IPS-18a (cell line): ENCODE measurements around the gene MAP3K2.

Experiments used
- H3K27ac ChIP-seq: one replicate; pipeline ENCODE4 v1.5.1; 2013; ENCODE audit warnings: low read length
- H3K27me3 ChIP-seq: one replicate; pipeline ENCODE4 v1.6.1; 2013; ENCODE audit warnings: mild to moderate bottlenecking, low read length; ENCODE audit not compliant: control insufficient read depth, insufficient read depth
- H3K36me3 ChIP-seq: one replicate; pipeline ENCODE4 v1.6.1; 2013; ENCODE audit warnings: low read depth, low read length; ENCODE audit not compliant: control insufficient read depth
- H3K4me1 ChIP-seq: one replicate; pipeline ENCODE4 v1.6.1; 2013; ENCODE audit warnings: low read depth, low read length; ENCODE audit not compliant: control insufficient read depth
- H3K4me3 ChIP-seq: one replicate; pipeline ENCODE4 v1.5.1; 2013; ENCODE audit warnings: low read length
- H3K9ac ChIP-seq: one replicate; pipeline ENCODE4 v1.6.1; 2013; ENCODE audit warnings: mild to moderate bottlenecking, low read length, moderate library complexity
- H3K9me3 ChIP-seq: one replicate; pipeline ENCODE4 v1.6.1; 2013; ENCODE audit warnings: low read depth, low read length; ENCODE audit not compliant: control insufficient read depth

The MAP3K2 gene

DNA sequence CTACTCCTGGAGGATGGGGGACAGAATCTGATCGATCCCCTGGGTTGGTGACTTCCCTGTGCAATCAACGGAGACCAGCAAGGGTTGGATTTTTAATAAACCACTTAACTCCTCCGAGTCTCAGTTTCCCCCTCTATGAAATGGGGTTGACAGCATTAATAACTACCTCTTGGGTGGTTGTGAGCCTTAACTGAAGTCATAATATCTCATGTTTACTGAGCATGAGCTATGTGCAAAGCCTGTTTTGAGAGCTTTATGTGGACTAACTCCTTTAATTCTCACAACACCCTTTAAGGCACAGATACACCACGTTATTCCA is 31.3 kb upstream of the MAP3K2 start:
- no peaks in the 10 kb centered on the region for H3K36me3 ChIP-seq
- H3K27ac ChIP-seq = no peak overlapping the region
- H3K4me3 ChIP-seq = no peak overlapping the region
- no peaks in the 10 kb centered on the region for H3K4me1 ChIP-seq
- no peak overlapping the region for H3K9ac ChIP-seq
- no peaks in the 10 kb centered on the region for H3K9me3 ChIP-seq
- peaks cover 85% of the 10 kb centered on the region for H3K27me3 ChIP-seq

DNA sequence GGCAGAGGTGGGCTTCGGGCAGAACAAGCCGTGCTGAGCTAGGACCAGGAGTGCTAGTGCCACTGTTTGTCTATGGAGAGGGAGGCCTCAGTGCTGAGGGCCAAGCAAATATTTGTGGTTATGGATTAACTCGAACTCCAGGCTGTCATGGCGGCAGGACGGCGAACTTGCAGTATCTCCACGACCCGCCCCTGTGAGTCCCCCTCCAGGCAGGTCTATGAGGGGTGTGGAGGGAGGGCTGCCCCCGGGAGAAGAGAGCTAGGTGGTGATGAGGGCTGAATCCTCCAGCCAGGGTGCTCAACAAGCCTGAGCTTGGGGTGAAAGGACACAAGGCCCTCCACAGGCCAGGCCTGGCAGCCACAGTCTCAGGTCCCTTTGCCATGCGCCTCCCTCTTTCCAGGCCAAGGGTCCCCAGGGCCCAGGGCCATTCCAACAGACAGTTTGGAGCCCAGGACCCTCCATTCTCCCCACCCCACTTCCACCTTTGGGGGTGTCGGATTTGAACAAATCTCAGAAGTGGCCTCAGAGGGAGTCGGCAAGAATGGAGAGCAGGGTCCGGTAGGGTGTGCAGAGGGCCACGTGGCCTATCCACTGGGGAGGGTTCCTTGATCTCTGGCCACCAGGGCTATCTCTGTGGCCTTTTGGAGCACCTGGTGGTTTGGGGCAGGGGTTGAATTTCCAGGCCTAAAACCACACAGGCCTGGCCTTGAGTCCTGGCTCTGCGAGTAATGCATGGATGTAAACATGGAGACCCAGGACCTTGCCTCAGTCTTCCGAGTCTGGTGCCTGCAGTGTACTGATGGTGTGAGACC is 30.7 kb upstream of the MAP3K2 start, which contains the start of gene PROC:
Gene PROC, plus strand, starts transcription at position 128 of the 812 bp plus-strand sequence. CDS start 1,516 bp downstream, outside the sequence.
- Histone ChIP-seq H3K36me3 (no peaks in the 10 kb centered on the region), H3K4me3 (no peak within 1 kb of the TSS), H3K4me1 (no peaks in the 10 kb centered on the region), H3K9ac (no peak within 1 kb of the TSS), H3K9me3 (no peaks in the 10 kb centered on the region), H3K27me3 (peaks cover 80% of the 10 kb centered on the region), H3K27ac (no peak within 1 kb of the TSS)

DNA sequence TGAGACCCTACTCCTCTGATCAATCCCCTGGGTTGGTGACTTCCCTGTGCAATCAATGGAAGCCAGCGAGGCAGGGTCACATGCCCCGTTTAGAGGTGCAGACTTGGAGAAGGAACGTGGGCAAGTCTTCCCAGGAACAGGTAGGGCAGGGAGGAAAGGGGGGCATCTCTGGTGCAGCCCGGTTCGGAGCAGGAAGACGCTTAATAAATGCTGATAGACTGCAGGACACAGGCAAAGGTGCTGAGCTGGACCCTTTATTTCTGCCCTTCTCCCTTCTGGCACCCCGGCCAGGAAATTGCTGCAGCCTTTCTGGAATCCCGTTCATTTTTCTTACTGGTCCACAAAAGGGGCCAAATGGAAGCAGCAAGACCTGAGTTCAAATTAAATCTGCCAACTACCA is 29.6 kb upstream of the MAP3K2 start:
- Histone ChIP-seq H3K9me3 (no peaks in the 10 kb centered on the region), H3K27me3 (peaks cover 69% of the 10 kb centered on the region), H3K9ac (no peak overlapping the region), H3K4me1 (no peaks in the 10 kb centered on the region), H3K36me3 (no peaks in the 10 kb centered on the region), H3K4me3 (no peak overlapping the region), H3K27ac (no peak overlapping the region)

DNA sequence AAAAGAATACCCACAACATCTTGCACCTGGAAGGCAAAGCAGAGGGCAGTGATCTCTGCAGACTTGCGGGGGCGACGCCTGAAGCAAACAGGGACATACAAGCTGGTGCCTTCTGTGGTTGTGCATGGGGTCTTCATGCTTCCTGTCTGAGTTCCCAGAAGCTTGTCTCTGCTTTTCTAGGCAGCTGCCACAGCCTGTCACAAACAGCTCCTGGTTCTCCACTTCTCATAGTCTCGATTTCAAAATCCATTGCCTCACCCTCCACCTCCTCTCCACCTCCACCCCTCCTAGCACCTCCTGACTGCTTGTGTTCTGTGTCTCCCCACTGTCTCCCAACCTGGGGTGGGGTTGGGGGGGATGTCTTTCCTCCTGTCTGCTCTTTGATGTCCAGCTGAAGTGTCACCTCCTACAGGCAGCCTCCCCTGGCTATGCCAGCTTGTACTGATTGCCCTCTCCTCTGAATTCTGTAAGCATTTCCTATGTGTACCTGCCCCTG is 28.8 kb upstream of the MAP3K2 start:
- Histone ChIP-seq H3K9ac (no peak overlapping the region), H3K9me3 (no peaks in the 10 kb centered on the region), H3K4me1 (no peaks in the 10 kb centered on the region), H3K36me3 (no peaks in the 10 kb centered on the region), H3K27ac (no peak overlapping the region), H3K4me3 (peak overlapping the region; percentile 45), H3K27me3 (peaks cover 60% of the 10 kb centered on the region)

DNA sequence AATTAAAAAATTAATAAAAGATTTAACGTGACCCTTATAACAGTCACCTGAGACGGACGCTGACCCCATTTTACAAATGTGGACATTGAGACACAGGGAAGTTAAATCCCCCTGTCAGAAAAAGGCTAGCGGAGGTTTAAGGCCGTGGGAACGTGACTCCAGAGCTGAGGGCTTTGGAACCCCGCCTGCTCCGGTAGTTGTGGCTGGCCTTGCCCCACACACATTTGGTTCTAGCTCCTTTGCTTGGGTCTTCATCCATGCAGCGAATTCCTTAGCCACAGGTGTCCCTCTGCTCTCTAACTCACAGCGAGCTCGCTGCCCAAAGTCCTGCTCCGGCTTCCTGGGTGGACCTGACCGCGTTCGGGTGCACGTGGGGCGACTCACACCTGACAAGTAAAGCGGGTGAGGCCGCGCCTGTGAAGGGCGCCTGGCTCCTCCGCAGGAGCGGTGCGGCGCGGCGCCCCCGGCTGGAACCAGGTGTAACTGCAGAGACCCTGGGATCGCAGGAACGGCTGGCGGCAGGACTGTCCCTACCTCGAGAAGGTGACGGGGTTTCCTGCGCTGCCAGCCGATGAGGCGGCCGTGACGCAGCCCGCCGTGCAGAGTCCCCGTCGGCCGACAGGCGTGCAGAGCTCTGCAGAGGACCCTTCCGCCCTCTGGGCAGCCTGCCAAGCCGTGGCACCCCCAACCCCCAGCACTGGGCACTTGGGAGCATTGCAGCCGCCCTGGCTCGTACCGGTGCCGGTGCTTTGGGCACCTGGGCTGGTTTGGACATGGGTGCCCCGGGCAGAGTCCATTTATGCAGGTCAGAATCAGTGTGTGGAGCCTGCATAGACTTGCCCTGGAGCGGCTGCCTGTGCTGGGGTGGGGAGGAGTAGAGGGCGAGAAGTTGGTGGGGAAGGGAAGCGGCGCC is 28.1 kb upstream of the MAP3K2 start:
- H3K27me3 ChIP-seq = peaks cover 53% of the 10 kb centered on the region
- H3K36me3 ChIP-seq = no peaks in the 10 kb centered on the region
- no peak overlapping the region for H3K27ac ChIP-seq
- H3K4me1 ChIP-seq = no peaks in the 10 kb centered on the region
- no peaks in the 10 kb centered on the region for H3K9me3 ChIP-seq
- peak overlapping the region; percentile 45 for H3K4me3 ChIP-seq
- no peak overlapping the region for H3K9ac ChIP-seq

DNA sequence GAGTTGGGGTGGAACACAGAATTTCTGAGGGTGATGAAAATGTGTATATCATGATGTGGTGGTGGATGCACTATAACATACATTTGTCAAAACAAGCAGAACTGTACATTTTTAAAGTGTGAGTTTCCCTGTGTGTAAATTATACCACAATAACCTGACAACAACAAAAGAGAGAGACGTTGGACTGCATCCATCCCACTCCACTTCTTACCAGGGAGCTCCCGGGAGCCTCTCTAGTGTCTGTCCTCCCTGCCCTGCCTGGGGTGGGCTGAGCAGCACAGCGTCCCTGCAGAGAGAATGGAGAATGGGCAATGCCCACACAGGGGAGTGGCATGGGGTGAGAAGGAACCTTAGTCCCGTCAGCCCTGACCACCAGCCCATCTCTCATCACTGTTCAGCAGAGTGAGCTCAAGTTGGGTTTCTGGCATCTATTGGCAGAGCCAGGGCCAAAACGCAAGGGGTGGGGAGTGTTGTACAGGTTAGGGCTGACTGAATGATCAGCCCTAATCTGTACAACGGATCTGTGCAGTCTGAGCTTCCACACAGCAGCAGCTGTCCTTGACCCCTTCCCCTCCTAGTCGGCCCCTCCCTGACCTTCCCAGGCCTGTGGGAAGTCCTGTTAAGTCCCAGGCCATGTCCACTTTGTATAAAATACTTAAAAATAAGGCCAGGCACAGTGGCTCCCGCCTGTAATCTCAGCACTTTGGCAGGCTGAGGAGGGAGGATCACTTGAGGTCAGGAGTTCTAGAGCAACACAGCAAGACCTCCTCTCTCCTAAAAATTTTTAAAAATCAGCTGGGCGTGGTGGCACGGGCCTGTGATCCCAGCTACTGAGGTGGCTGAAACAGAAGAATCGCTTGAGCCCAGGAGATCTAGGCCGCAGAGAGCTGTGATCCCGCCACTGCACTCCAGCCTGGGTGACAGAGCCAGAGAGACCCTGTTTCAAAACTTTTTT is 27.1 kb upstream of the MAP3K2 start:
- Histone ChIP-seq H3K27ac (no peak overlapping the region), H3K9me3 (no peaks in the 10 kb centered on the region), H3K4me1 (no peaks in the 10 kb centered on the region), H3K4me3 (no peak overlapping the region), H3K9ac (no peak overlapping the region), H3K36me3 (no peaks in the 10 kb centered on the region), H3K27me3 (peaks cover 46% of the 10 kb centered on the region)

DNA sequence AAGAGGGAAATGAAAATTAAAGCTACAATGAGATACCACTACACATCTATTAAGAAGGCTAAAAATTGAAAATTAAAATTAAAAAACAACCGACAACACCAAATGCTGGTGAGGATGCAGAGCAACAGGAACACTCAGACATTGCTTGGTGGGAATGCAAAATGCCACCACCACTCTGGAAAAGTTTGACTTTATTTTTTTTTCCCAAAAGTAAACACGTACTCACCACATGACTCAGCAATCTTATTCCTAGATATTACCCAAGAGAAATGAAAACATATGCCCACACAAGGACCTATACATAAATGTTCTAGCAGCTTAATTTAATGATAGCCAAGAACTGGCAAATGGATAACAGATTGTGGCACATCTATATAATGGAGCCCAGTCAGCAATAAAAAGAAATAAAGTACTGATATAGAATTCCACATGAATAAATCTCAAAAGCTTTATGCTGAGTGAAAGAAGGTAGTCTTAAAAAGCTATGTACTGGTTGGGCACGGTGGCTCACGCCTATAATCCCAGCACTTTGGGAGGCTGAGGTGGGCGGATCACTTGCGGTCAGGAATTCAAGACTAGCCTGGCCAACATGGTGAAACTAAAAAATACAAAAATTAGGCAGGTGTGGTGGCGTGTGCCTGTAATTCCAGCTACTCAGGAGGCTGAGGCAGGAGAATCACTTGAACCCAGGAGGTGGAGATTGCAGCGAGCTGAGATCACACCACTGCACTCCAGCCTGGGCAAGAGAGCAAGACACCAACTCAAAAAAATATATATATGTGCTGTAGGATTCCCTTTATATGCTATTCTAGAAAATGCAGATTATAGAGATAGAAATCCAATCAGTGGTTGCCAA is 26.2 kb upstream of the MAP3K2 start:
- H3K4me3 ChIP-seq = no peak overlapping the region
- no peaks in the 10 kb centered on the region for H3K9me3 ChIP-seq
- H3K4me1 ChIP-seq = no peaks in the 10 kb centered on the region
- H3K36me3 ChIP-seq = no peaks in the 10 kb centered on the region
- peaks cover 43% of the 10 kb centered on the region for H3K27me3 ChIP-seq
- H3K9ac ChIP-seq = no peak overlapping the region
- H3K27ac ChIP-seq = no peak overlapping the region

DNA sequence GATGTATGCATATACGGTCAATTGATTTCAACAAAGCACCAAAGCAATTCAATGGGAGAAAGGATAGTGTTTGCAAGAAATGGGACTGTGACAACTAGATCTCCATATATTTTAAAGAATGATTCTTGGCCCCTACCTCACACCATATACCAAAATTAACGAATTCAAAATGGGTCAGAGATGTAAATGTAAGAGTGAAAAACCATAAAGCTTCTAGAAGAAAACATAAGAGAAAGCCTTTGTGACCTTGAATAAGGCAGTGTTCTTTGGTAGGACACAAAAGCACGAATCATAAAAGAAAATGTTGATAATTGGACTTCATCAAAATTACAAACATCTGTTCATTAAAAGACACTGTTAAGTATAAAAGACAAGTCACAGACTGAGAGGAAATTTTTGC is 25.4 kb upstream of the MAP3K2 start:
- Histone ChIP-seq H3K4me1 (no peaks in the 10 kb centered on the region), H3K27ac (no peak overlapping the region)

DNA sequence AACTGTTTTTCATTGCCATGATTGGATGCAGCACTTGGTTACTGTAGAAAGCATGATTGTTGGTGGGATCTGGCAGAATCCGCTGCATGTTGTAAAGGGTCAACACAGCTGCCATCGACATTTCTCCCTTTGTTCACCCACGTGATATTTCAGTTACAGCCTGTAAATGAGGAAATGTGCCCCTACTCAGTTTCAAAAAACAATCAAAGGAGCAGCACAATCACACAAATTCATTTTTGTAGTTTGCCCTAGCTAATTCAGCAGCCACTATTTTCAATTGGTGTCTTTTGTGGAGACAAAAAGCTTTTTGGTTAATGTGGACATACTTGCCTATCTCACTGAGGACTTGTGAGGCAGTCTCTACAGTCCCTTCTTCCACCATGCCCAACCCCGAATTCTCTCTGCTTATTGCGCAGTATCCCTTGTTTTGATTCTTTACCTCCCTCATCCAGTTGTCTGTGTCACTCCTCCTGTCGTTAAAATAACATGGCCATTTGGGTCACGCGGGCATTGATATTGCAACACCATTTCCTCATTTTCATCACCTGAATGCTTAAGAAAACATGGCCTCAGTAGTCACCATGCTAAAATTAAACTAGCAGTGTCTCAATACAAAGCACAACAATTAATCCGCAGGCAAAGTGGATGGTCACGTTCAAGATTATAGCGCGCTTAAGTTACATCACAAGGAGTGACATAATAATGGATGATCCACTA is 24.0 kb upstream of the MAP3K2 start:
- H3K9me3 ChIP-seq = no peaks in the 10 kb centered on the region
- H3K9ac ChIP-seq = no peak overlapping the region
- H3K36me3 ChIP-seq = no peaks in the 10 kb centered on the region
- H3K4me1 ChIP-seq = peaks cover 3% of the 10 kb centered on the region
- H3K4me3 ChIP-seq = no peak overlapping the region
- H3K27ac ChIP-seq = no peak overlapping the region
- peaks cover 34% of the 10 kb centered on the region for H3K27me3 ChIP-seq

More for the DNA sequence above, 25.4 kb upstream of the MAP3K2 start:
- no peaks in the 10 kb centered on the region for H3K36me3 ChIP-seq
- H3K9me3 ChIP-seq = no peaks in the 10 kb centered on the region
- H3K27me3 ChIP-seq = peaks cover 42% of the 10 kb centered on the region
- no peak overlapping the region for H3K9ac ChIP-seq
- no peak overlapping the region for H3K4me3 ChIP-seq
